B cell (primary cell): Measurements from ENCODE around the gene SNAPIN. TPM values are rescaled to one million over a fixed set of nuclear protein-coding genes. Genes with fewer than 3 reads are reported as not detected.

Source experiments
- ATAC-seq: fragments of 200-7000 bp; cut with Tn5 transposase; one replicate; pipeline ENCODE4 v1.10.0; 2021; ENCODE audit warnings: low read depth, mild to moderate bottlenecking, moderate number of reproducible peaks, moderate library complexity
- CTCF ChIA-PET: fragments of 350-600 bp; sonication (Branson Sonifier 250); formaldehyde crosslinking; loops from one replicate; lab custom pipeline; 2021; ENCODE audit warnings: antibody characterized with exemption, inconsistent platforms; lab: Charles Lee
- POLR2A ChIA-PET: fragments of 350-600 bp; sonication (Branson Sonifier 250); formaldehyde crosslinking; loops from one replicate; lab custom pipeline; 2021; ENCODE audit warnings: antibody characterized with exemption; lab: Charles Lee
- DNase-seq: peaks from one replicate; pipeline ENCODE4 v3.0.0; 2013
- H2AFZ ChIP-seq: 2 replicates; pipeline ENCODE4 v1.6.1; 2012; ENCODE audit warnings: mild to moderate bottlenecking, low read depth, low read length; ENCODE audit not compliant: insufficient read depth, poor library complexity, severe bottlenecking
- H3K27ac ChIP-seq, 2 donors: 1 replicate in 1 of 2; 2 replicates in 1 of 2; pipeline ENCODE4 v1.5.1; 2012 to 2013; ENCODE audit warnings: low read length in 2 of 2, mild to moderate bottlenecking in 2 of 2, moderate library complexity in 1 of 2
- H3K27me3 ChIP-seq, 4 experiments: fragments of 200-600 bp in 1 of 4; sonication (generic) in 1 of 4; replicated peaks in 1 of 4; 1 replicate in 2 of 4; 2 replicates in 2 of 4; pipeline versions ENCODE4 v1.6.1 to v1.7.0; 2013 to 2016; ENCODE audit warnings: low read length in 3 of 4, mild to moderate bottlenecking in 2 of 4, mixed read lengths in 1 of 4, moderate library complexity in 1 of 4; ENCODE audit not compliant: insufficient read depth in 4 of 4, control insufficient read depth in 3 of 4; ENCODE audit errors: control extremely low read depth in 1 of 4
- H3K36me3 ChIP-seq, 2 experiments: replicated peaks in 1 of 2; 1 replicate in 1 of 2; 2 replicates in 1 of 2; pipeline versions ENCODE4 v1.6.1 to v1.7.1; 2013; ENCODE audit warnings: low read length in 1 of 2; ENCODE audit not compliant: insufficient read depth in 2 of 2, control insufficient read depth in 1 of 2; ENCODE audit errors: control extremely low read depth in 1 of 2, extremely low read depth in 1 of 2
- H3K4me1 ChIP-seq, 2 donors: fragments of 200-600 bp in 1 of 2; sonication (generic) in 1 of 2; 1 replicate in 1 of 2; 2 replicates in 1 of 2; pipeline versions ENCODE4 v1.5.1 to v1.6.1; 2013 to 2017; ENCODE audit warnings: low read length in 2 of 2; ENCODE audit not compliant: control insufficient read depth in 2 of 2, insufficient read depth in 2 of 2
- H3K4me2 ChIP-seq: replicated peaks from 2 replicates; pipeline ENCODE3; 2012; ENCODE audit warnings: mild to moderate bottlenecking, low read depth, low read length; ENCODE audit not compliant: poor library complexity, severe bottlenecking
- H3K4me3 ChIP-seq, 5 experiments: fragments of 200-600 bp in 1 of 5; sonication (generic) in 1 of 5; 1 replicate in 3 of 5; 2 replicates in 2 of 5; pipeline versions ENCODE4 v1.5.1 to v1.7.0; 2011 to 2016; ENCODE audit warnings: low read length in 4 of 5, mild to moderate bottlenecking in 4 of 5, low read depth in 2 of 5, control low read depth in 1 of 5, moderate library complexity in 1 of 5; ENCODE audit not compliant: insufficient read depth in 1 of 5; ENCODE audit errors: control extremely low read depth in 1 of 5, extremely low read depth in 1 of 5
- H3K79me2 ChIP-seq: fragments of 200-600 bp; sonication (generic); one replicate; pipeline ENCODE4 v1.6.0; 2016; ENCODE audit warnings: low read length; ENCODE audit not compliant: control insufficient read depth, insufficient read depth
- H3K9ac ChIP-seq: fragments of 200-600 bp; sonication (generic); 2 replicates; pipeline ENCODE4 v1.6.1; 2017; ENCODE audit warnings: mild to moderate bottlenecking, low read length, moderate library complexity
- H3K9me3 ChIP-seq, 3 donors: one replicate each; pipeline versions ENCODE4 v1.6.1 to v1.7.1; 2013; ENCODE audit warnings: low read length in 2 of 3; ENCODE audit not compliant: control insufficient read depth in 2 of 3, insufficient read depth in 1 of 3; ENCODE audit errors: control extremely low read depth in 1 of 3
- H4K20me1 ChIP-seq: 2 replicates; pipeline ENCODE4 v1.6.0; 2012; ENCODE audit warnings: mild to moderate bottlenecking, low read length; ENCODE audit not compliant: insufficient read depth, control insufficient read depth, poor library complexity, severe bottlenecking
- H3K27ac Mint-ChIP-seq: one replicate; pipeline ENCODE4 v1.8.0; 2021; ENCODE audit warnings: mixed read lengths
- H3K27me3 Mint-ChIP-seq: one replicate; pipeline ENCODE4 v1.8.0; 2021; ENCODE audit warnings: mixed read lengths
- H3K4me1 Mint-ChIP-seq: one replicate; pipeline ENCODE4 v1.8.0; 2021; ENCODE audit warnings: mixed read lengths
- H3K4me3 Mint-ChIP-seq: one replicate; pipeline ENCODE4 v1.8.0; 2021; ENCODE audit warnings: mixed read lengths
- H3K9me3 Mint-ChIP-seq: one replicate; pipeline ENCODE4 v1.8.0; 2022; ENCODE audit warnings: mixed read lengths; ENCODE audit not compliant: insufficient read depth
- EZH2 ChIP-seq: IDR thresholded peaks from 2 replicates; pipeline ENCODE4 v1.6.1; 2012; ENCODE audit warnings: borderline replicate concordance, low read depth, mild to moderate bottlenecking, moderate library complexity, low read length; ENCODE audit not compliant: insufficient read depth, poor library complexity, severe bottlenecking
- WGBS: methylation state at CpG from one replicate; pipeline ENCODE4 v1.1.5; 2013; ENCODE audit warnings: missing lambda C conversion rate; ENCODE audit not compliant: insufficient coverage; 5-methylcytosine and 5-hydroxymethylcytosine counted together
- intact Hi-C: fragments of 100-400 bp; cut with micrococcal nuclease; formaldehyde crosslinking; loops from one replicate; pipeline ENCODE4 v1.10.0; 2022
- polyA plus RNA-seq: library from polyadenylated mRNA; depleted of rRNA; stranded (reverse); fragments of >200 nt; gene quantifications from 2 replicates; pipeline ENCODE4 v1.2.3, GENCODE V29; 2012
- total RNA-seq, 2 donors: library from RNA; stranded (reverse); fragments of 120-200 nt in 1 of 2; gene quantifications; 1 replicate in 1 of 2; 2 replicates in 1 of 2; pipeline versions ENCODE4 v1.2.3 to v1.2.4, GENCODE V29; 2013 to 2022
- TF ChIP-seq, protein P1 (sequence below): fragments of 200-600 bp; IDR thresholded peaks from one replicate; pipeline ENCODE4 v1.8.0; 2022; ENCODE audit warnings: antibody characterized with exemption, mild to moderate bottlenecking

The SNAPIN gene
- total and polyA plus RNA-seq, 2 donors (not counting 1 experiment from before 2014, with no cell fraction given): 22.7 to 37.6 TPM

- H3K9me3 ChIP-seq: peaks cover 0 to 7% (median 0%) of the 10 kb centered on the region in 3 donors
- H3K27ac ChIP-seq: no peak overlapping the region
- H3K9ac ChIP-seq: no peak overlapping the region
- Mint-ChIP-seq H3K27me3 (no peaks in the 10 kb centered on the region), H3K27ac (no peak overlapping the region), H3K4me3 (no peak overlapping the region), H3K9me3 (no peaks in the 10 kb centered on the region), H3K4me1 (peaks cover 39% of the 10 kb centered on the region)
- H2AFZ ChIP-seq: no peak overlapping the region
- H3K36me3 ChIP-seq: peaks cover 2 to 7% of the 10 kb centered on the region in 2 experiments
- H3K79me2 ChIP-seq: peaks cover 22% of the 10 kb centered on the region
- H4K20me1 ChIP-seq: peaks cover 8% of the 10 kb centered on the region
- ChIA-PET CTCF (interaction anchor here (0.8 to 1.1 kb wide), 2 partner anchors 59 to 356 kb away, joined by 3 to 4 read pairs; no protein-coding TSS in a partner anchor), POLR2A (no interaction called here)
- intact Hi-C loops: loop anchor here (2.0 to 10.0 kb wide), 2 partner anchors 97 to 121 kb away; partner anchors contain the start of gene S100A6
- peaks cover 18 to 50% of the 10 kb centered on the region in 2 donors for H3K4me1 ChIP-seq
- no peak overlapping the region for H3K4me3 ChIP-seq
- H3K27me3 ChIP-seq: peaks cover 0 to 4% (median 0%) of the 10 kb centered on the region in 4 experiments
- DNase-seq (no peak), ATAC-seq (no peak)
- 90% methylated on average over 2 of the region's 10 CpGs for WGBS
- no peak overlapping the region for H3K4me2 ChIP-seq
- no peak for TF ChIP-seq EZH2
- TF ChIP-seq, protein P1, sequence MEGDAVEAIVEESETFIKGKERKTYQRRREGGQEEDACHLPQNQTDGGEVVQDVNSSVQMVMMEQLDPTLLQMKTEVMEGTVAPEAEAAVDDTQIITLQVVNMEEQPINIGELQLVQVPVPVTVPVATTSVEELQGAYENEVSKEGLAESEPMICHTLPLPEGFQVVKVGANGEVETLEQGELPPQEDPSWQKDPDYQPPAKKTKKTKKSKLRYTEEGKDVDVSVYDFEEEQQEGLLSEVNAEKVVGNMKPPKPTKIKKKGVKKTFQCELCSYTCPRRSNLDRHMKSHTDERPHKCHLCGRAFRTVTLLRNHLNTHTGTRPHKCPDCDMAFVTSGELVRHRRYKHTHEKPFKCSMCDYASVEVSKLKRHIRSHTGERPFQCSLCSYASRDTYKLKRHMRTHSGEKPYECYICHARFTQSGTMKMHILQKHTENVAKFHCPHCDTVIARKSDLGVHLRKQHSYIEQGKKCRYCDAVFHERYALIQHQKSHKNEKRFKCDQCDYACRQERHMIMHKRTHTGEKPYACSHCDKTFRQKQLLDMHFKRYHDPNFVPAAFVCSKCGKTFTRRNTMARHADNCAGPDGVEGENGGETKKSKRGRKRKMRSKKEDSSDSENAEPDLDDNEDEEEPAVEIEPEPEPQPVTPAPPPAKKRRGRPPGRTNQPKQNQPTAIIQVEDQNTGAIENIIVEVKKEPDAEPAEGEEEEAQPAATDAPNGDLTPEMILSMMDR: no peak
These were observed 27.2 kb upstream of the SNAPIN start for GRCh38 chr1:153631047-153632022.
